Lung (tissue), 12 donors: Measurements from ENCODE around the gene PAX6. TPM values are rescaled to one million over a fixed set of nuclear protein-coding genes. Genes with fewer than 3 reads are reported as not detected.

Source experiments
- ATAC-seq: fragments of 200-7000 bp; cut with Tn5 transposase; one replicate; pipeline ENCODE4 v1.9.1; 2020; ENCODE audit warnings: moderate number of reproducible peaks; ENCODE audit not compliant: insufficient read depth, low FRiP score
- DNase-seq, 3 donors: peaks; one replicate each; pipeline ENCODE4 v3.0.0-alpha.2; 2013 to 2017
- H3K27ac ChIP-seq, 2 donors: one replicate each; pipeline ENCODE4 v1.5.1; 2013; ENCODE audit warnings: mild to moderate bottlenecking in 2 of 2, moderate library complexity in 2 of 2, control low read depth in 1 of 2, inconsistent platforms in 1 of 2, low read depth in 1 of 2, low read length in 1 of 2
- H3K27me3 ChIP-seq, 3 donors: one replicate each; pipeline ENCODE4 v1.5.1; 2013; ENCODE audit warnings: low read length in 2 of 3; ENCODE audit not compliant: control insufficient read depth in 3 of 3, insufficient read depth in 3 of 3
- H3K36me3 ChIP-seq, 4 donors: one replicate each; pipeline ENCODE4 v1.5.1; 2013; ENCODE audit warnings: low read length in 4 of 4, mild to moderate bottlenecking in 1 of 4, moderate library complexity in 1 of 4; ENCODE audit not compliant: control insufficient read depth in 4 of 4, insufficient read depth in 4 of 4
- H3K4me1 ChIP-seq, 5 donors: one replicate each; pipeline ENCODE4 v1.5.1; 2013; ENCODE audit warnings: low read length in 5 of 5, mild to moderate bottlenecking in 2 of 5, moderate library complexity in 1 of 5; ENCODE audit not compliant: control insufficient read depth in 5 of 5, insufficient read depth in 5 of 5
- H3K4me3 ChIP-seq: one replicate; pipeline ENCODE4 v1.5.1; 2013; ENCODE audit warnings: mild to moderate bottlenecking, control low read depth, moderate library complexity
- H3K9ac ChIP-seq, 2 donors: one replicate each; pipeline ENCODE4 v1.5.1; 2013; ENCODE audit warnings: low read length in 2 of 2, control low read depth in 1 of 2; ENCODE audit not compliant: insufficient read depth in 1 of 2
- H3K9me3 ChIP-seq, 4 donors: one replicate each; pipeline ENCODE4 v1.5.1; 2013; ENCODE audit warnings: low read length in 3 of 4, mild to moderate bottlenecking in 1 of 4, moderate library complexity in 1 of 4; ENCODE audit not compliant: control insufficient read depth in 4 of 4, insufficient read depth in 3 of 4
- CTCF ChIP-seq: IDR thresholded peaks from 2 replicates; pipeline ENCODE4 v1.5.1; 2012; ENCODE audit warnings: mild to moderate bottlenecking; ENCODE audit errors: control extremely low read depth, extremely low read depth
- WGBS, 2 donors: extraction: QIAGEN DNeasy Blood & Tissue Kit; methylation state at CpG; one replicate each; pipeline ENCODE4 v1.1.7; 2013; 5-methylcytosine and 5-hydroxymethylcytosine counted together
- polyA plus RNA-seq, 2 donors: library from polyadenylated mRNA; stranded (reverse); fragments of 200-250 nt; gene quantifications; one replicate each; pipeline ENCODE4 v1.2.1, GENCODE V29; 2013
- total RNA-seq, 2 donors: library from RNA; depleted of rRNA in 1 of 2; stranded (reverse); fragments of >200 nt in 1 of 2; gene quantifications; one replicate each; pipeline ENCODE4 v1.2.1, GENCODE V29; 2014 to 2021
- donor health status: control.
- donor health status: control.
- donor health status: Bipolar disorder and iron deficiency.
- donor health status: healthy.
- donor health status: DM: yes; HTN: yes; CAD: no.

Gene PAX6
- total and polyA plus RNA-seq, 4 donors: 0.01 TPM; not detected in 3

DNA sequence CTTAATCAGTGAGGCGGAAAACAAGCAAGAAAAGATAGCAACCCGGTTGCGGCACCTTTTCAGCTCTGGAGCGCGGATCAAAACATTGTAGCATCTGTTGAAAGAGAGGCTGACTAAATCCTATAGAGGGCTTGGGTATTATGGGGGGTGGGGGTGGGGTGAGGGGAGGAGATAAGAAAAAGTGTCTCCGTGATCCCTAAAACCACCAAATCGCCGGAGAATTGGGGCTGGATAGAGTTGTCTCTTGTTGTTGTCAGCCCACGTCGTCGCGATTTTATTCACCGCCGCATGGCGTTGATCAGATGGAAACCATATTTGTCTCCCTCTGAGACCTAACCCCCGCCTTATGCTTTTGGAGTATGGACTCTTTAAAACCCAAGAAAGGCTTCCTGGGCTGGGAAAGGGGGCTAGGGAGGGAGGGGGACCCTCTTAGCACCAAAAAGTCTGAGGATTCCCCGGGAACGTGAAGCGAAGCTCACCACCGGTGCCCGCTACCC is 13.0 kb downstream of the PAX6 start:
- H3K9me3 ChIP-seq: peaks cover 0 to 24% (median 0%) of the 10 kb centered on the region in 4 donors
- H3K36me3 ChIP-seq: no peaks in the 10 kb centered on the region
- H3K4me1 ChIP-seq: peaks cover 0 to 24% (median 12%) of the 10 kb centered on the region in 5 donors
- TF ChIP-seq CTCF: no peak
- no peak overlapping the region for H3K4me3 ChIP-seq
- H3K27me3 ChIP-seq: peaks cover 18 to 96% (median 68%) of the 10 kb centered on the region in 3 donors
- no peak overlapping the region for H3K9ac ChIP-seq
- no peak overlapping the region for H3K27ac ChIP-seq
- DNase-seq: no peak
- 7 to 10% methylated on average over 21 of the region's 21 CpGs for WGBS, 2 donors
- ATAC-seq: no peak

GRCh38 chr11:31797190-31798056 is 13.7 kb downstream of the PAX6 start:
- H3K4me1 ChIP-seq: peaks cover 0 to 24% (median 12%) of the 10 kb centered on the region in 5 donors
- DNase-seq (peak in 1 of 3 donors; percentile 47), ATAC-seq (no peak)
- TF ChIP-seq CTCF: no peak
- no peak overlapping the region for H3K27ac ChIP-seq
- H3K4me3 ChIP-seq: no peak overlapping the region
- H3K27me3 ChIP-seq: peaks cover 20 to 96% (median 61%) of the 10 kb centered on the region in 3 donors
- WGBS, 2 donors: 11 to 14% methylated on average over 31 of the region's 31 CpGs
- peaks cover 0 to 20% (median 0%) of the 10 kb centered on the region in 4 donors for H3K9me3 ChIP-seq
- no peaks in the 10 kb centered on the region for H3K36me3 ChIP-seq
- no peak overlapping the region for H3K9ac ChIP-seq

- WGBS, 2 donors: 14 to 15% methylated on average over 19 of the region's 19 CpGs
- DNase-seq (peak in 1 of 3 donors; percentile 13), ATAC-seq (no peak)
- Histone ChIP-seq H3K36me3 (no peaks in the 10 kb centered on the region), H3K4me1 (peaks cover 0 to 24% (median 12%) of the 10 kb centered on the region in 5 donors), H3K27me3 (peaks cover 26 to 94% (median 54%) of the 10 kb centered on the region in 3 donors), H3K27ac (no peak overlapping the region), H3K9ac (no peak overlapping the region), H3K4me3 (no peak overlapping the region), H3K9me3 (peaks cover 0 to 20% (median 0%) of the 10 kb centered on the region in 4 donors)
- TF ChIP-seq CTCF: no peak
These were observed 14.5 kb downstream of the PAX6 start for GRCh38 chr11:31796499-31797189.
